KOPT-K1 (cell line): ENCODE measurements around the gene MGAT4B.
A peak's percentile ranks its signal among the peaks of the same experiment; 100 is the strongest.

Source experiments
- H3K27ac ChIP-seq: fragments of 200-600 bp; sonication (generic); 2 replicates; pipeline ENCODE4 v1.5.1; 2016; ENCODE audit warnings: antibody characterized with exemption, mild to moderate bottlenecking, low read depth, low read length; ENCODE audit not compliant: poor library complexity, severe bottlenecking
- H3K36me3 ChIP-seq: fragments of 200-600 bp; sonication (generic); 2 replicates; pipeline ENCODE4 v1.5.1; 2017; ENCODE audit warnings: antibody characterized with exemption, mild to moderate bottlenecking, low read length, moderate library complexity; ENCODE audit not compliant: insufficient read depth
- H3K9me3 ChIP-seq: fragments of 200-600 bp; sonication (generic); 2 replicates; pipeline ENCODE4 v1.5.1; 2017; ENCODE audit warnings: antibody characterized with exemption, low read length, mild to moderate bottlenecking; ENCODE audit not compliant: insufficient read depth, poor library complexity, severe bottlenecking

The MGAT4B gene

DNA sequence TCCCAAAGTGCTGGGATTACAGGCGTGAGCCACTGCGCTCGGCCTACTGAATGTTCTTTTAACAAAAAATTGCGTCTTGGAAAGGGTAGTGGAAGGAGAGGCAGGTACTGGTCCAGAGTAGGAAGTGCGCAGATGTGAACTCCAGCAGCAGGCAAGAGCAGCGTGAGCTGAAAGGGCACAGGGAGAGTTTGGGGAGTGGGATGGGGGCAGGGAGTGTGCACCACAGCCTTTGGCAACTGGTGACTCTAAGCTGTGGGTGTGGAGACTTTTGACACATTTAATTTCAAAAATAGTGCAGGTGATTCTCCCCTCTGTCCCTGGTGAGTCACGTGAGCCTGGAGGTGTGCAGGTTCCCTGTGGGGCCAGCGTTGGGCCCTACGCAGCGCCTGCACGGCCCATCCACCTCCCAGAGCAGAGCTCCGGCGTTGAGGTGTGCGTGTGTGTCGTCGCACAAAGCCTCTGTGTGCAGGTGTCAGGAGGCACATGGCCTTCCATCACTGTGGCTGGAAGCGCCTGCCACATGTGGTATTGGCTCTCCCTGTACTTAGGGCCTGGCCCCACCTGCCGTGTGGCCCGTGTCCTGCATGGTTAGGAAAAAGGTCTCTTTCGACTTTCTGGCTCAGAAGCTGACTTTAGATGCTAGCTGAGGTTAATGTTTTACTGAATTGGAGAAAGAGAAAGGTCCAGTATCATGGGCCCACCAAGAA lies 25.5 kb upstream of the MGAT4B start:
- peaks cover 61% of the 10 kb centered on the region for H3K36me3 ChIP-seq
- peaks cover 7% of the 10 kb centered on the region for H3K9me3 ChIP-seq
- H3K27ac ChIP-seq = no peak overlapping the region

DNA sequence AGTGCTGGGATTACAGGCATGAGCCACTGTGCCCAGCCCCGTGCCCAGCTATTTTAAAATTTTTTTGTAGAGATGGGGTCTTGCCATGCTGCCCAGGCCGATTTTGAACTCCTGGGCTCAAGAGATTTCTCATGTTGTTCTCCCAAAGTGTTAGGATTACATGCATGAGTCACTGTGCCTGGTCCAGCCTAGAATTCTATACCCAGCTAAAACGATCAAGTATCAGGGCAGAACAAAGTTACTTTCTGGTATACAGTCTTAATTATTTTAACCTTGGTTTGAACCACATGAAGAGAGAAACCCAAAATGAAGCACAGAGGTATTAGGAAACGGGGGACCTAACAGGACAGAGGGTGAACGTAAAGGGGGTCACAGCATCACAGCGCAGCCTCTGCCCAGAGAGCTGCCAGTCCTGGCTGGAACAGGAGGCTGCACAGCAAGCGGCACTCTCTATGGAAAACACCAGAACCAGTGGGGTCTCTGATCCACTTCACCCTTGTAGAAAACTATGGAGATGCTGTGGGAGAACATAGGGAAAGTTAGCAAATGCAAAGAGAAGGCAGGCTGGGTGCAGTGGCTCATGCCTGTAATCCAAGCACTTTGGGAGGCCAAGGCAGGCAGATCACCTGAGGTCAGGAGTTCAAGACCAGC lies 24.3 kb upstream of the MGAT4B start:
- Histone ChIP-seq H3K27ac (no peak overlapping the region), H3K9me3 (peaks cover 7% of the 10 kb centered on the region), H3K36me3 (peaks cover 64% of the 10 kb centered on the region)

DNA sequence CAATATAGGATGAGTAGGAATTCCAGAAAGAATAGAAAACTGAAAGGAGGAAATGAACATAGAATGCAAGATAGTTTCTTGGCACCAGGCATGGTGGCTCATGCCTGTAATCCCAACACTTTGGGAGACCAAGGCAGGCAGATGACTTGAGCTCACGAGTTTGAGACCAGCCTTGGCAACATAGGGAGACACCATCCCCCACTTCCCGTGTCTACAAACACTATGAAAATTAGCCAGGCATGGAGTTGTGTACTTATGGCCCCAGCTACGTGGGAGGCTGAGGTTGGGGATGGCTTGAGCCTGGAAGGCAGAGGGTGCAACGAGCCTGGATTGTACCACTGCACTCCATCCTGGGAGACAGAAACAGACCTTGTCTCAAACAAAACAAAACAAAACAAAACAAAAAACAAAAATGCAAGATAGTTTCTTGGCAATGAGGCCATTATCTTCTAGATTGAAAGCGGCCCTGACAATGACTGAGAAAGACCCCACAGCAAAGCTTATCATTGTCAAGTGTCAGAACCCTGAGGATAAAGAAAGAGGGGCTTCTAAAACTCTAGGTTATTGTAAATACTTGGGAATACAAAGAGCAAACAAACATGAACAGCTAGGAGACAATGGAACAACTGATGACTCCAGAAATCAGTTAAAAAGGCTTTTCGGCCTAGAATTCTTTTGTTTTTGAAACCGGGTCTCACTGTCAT lies 23.2 kb upstream of the MGAT4B start:
- H3K27ac ChIP-seq = no peak overlapping the region
- H3K36me3 ChIP-seq = peaks cover 72% of the 10 kb centered on the region
- peaks cover 7% of the 10 kb centered on the region for H3K9me3 ChIP-seq

- H3K27ac ChIP-seq = no peak overlapping the region
- H3K9me3 ChIP-seq = peaks cover 7% of the 10 kb centered on the region
- H3K36me3 ChIP-seq = peaks cover 79% of the 10 kb centered on the region
Measured at GRCh38 chr5:179828756-179829421, 22.2 kb upstream of the MGAT4B start.

GRCh38 chr5:179827680-179828079 lies 21.0 kb upstream of the MGAT4B start:
- peaks cover 7% of the 10 kb centered on the region for H3K9me3 ChIP-seq
- H3K36me3 ChIP-seq = peaks cover 77% of the 10 kb centered on the region
- peak overlapping the region; percentile 63 for H3K27ac ChIP-seq

- Histone ChIP-seq H3K9me3 (peaks cover 4% of the 10 kb centered on the region), H3K27ac (no peak overlapping the region), H3K36me3 (peaks cover 62% of the 10 kb centered on the region)
Measured at GRCh38 chr5:179825655-179826182, 19.1 kb upstream of the MGAT4B start.

GRCh38 chr5:179824745-179825112 lies 18.1 kb upstream of the MGAT4B start:
- Histone ChIP-seq H3K27ac (no peak overlapping the region), H3K36me3 (peaks cover 52% of the 10 kb centered on the region), H3K9me3 (no peaks in the 10 kb centered on the region)

- H3K36me3 ChIP-seq = peaks cover 49% of the 10 kb centered on the region
- H3K27ac ChIP-seq = no peak overlapping the region
- H3K9me3 ChIP-seq = no peaks in the 10 kb centered on the region
Measured at GRCh38 chr5:179823937-179824744, 17.5 kb upstream of the MGAT4B start.

- H3K9me3 ChIP-seq = no peaks in the 10 kb centered on the region
- peaks cover 44% of the 10 kb centered on the region for H3K36me3 ChIP-seq
- H3K27ac ChIP-seq = no peak overlapping the region
Measured at GRCh38 chr5:179822444-179822990, 15.9 kb upstream of the MGAT4B start.

DNA sequence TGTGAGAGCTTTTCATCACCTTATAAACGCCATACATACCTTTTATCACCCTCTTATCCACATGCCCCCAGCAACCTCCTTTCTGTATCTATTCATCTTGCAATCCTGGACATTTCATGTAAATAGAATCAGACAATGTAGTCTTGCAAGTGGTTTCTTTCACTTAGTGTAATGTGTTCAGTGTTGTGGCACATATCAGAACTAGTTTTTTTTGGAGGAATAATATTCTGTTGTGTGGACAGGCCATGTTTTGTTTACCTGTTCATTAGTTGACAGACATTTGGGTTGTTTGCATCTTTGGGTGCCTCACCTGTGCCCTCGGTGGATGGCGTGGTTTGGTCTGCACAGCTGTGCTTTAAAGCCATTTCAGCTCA lies 15.4 kb upstream of the MGAT4B start:
- Histone ChIP-seq H3K9me3 (no peaks in the 10 kb centered on the region), H3K36me3 (peaks cover 43% of the 10 kb centered on the region), H3K27ac (no peak overlapping the region)

DNA sequence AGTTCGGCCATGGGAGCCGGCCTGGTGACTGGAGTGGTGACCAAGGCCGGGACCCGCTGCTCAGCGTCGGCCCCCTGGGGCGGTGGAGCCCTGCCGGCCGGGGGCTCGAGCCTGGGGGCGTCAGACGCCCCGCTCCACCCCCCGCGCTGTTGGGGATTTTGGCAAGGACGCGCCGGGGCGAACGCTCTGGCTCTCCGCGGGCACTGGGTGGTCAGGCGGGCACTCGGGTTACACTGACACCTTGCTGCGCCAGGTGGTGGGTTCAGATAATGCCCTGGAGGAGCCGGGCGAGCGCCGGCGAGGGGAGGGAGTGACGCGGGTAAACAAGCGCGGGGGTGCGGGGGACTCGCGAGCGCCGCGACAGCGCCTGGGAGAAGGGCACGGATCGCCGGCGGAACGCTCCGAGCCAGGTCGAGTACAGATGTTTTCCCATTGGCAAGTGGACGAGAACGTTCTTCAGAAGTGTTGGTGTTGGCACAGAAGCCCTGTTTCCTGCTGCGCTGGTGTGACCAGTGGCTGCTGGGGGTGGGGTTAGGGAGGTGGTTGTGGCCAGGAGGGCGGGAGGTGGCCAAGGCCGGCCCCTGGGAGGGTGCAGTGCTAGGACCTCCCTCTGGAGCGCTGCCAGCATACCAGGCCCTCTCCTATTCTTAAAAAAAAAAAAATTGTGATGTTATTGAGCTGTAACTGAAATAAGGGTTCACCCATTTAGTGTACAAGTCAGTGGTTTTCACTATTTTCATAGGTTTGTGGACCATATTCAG lies 14.8 kb upstream of the MGAT4B start:
- no peaks in the 10 kb centered on the region for H3K9me3 ChIP-seq
- H3K27ac ChIP-seq = peak overlapping the region; percentile 80
- H3K36me3 ChIP-seq = peaks cover 38% of the 10 kb centered on the region

DNA sequence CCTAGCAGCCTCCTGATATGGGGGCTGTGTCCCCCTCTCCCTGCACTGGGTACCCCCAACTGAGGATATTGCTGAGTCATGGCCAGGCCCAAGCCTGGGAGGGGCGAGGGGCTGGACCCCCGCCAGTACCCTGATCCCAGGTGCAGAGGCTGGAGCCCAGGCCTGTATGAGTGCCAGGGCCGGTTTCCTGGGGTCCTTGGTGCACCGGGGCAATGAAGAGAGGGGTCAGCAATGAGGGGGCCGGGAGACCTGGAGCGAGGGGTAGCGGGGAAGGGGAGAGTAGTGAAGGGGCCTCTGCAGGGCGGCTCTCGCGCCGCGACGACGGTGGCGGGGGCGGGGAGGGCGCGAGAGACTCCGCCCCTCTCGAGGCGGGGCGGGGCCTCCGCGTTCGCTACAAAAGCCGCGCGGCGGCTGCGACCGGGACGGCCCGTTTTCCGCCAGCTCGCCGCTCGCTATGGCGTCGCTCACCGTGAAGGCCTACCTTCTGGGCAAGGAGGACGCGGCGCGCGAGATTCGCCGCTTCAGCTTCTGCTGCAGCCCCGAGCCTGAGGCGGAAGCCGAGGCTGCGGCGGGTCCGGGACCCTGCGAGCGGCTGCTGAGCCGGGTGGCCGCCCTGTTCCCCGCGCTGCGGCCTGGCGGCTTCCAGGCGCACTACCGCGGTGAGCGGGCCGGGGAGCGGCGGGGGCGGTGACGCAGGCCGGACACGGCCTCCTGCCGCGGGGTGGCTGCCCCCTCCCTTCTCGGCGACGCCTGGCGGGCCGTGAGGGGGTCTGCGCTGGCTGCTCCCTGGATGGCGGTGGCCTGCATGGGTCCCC lies 14.0 kb upstream of the MGAT4B start, which contains the start of gene SQSTM1:
TSS of gene SQSTM1 (plus strand) at position 423 of the 815 bp plus-strand sequence. CDS start at position 455, 32 bp downstream.
- Histone ChIP-seq H3K9me3 (no peaks in the 10 kb centered on the region), H3K36me3 (peaks cover 31% of the 10 kb centered on the region), H3K27ac (peak within 1 kb of the TSS; percentile 80)

- Histone ChIP-seq H3K27ac (peak overlapping the region; percentile 80), H3K36me3 (peaks cover 25% of the 10 kb centered on the region), H3K9me3 (no peaks in the 10 kb centered on the region)
Measured at GRCh38 chr5:179820127-179820482, 13.4 kb upstream of the MGAT4B start.
